Measurements from ENCODE around the gene PALMD.

GRCh38 chr1:99622702-99623347, 23.1 kb upstream of the PALMD start:
- TF ChIP-seq CTCF (IDR thresholded peaks at IDR 0.05 in 4 of 5, conservative IDR thresholded peaks at IDR 0.05 in 1 of 5) (no peak), POLR2A (IDR thresholded peaks at IDR 0.05) (no peak)
